GM19395 (cell line): Measurements from ENCODE around the gene R3HDM2.

Experiments
- ATAC-seq: cut with Tn5 transposase; IDR thresholded peaks from one replicate; pipeline ENCODE4 v1.9.1; 2021; ENCODE audit warnings: mild to moderate bottlenecking, moderate library complexity; ENCODE audit not compliant: unreplicated experiment

Gene R3HDM2

GRCh38 chr12:57220770-57221168, 210.1 kb downstream of the R3HDM2 start:
- no peak for ATAC-seq

- ATAC-seq = no peak
Observed at GRCh38 chr12:57219993-57220754, 210.7 kb downstream of the R3HDM2 start.

- ATAC-seq = no peak
Observed at GRCh38 chr12:57219205-57219992, 211.4 kb downstream of the R3HDM2 start.

GRCh38 chr12:57218030-57218853, 212.6 kb downstream of the R3HDM2 start:
- no peak for ATAC-seq

GRCh38 chr12:57216921-57217879, 213.6 kb downstream of the R3HDM2 start:
- no peak for ATAC-seq

- peak; percentile 34 for ATAC-seq
Observed at GRCh38 chr12:57216014-57216911, 214.6 kb downstream of the R3HDM2 start, which contains the start of gene NXPH4. Gene NXPH4, plus strand, starts transcription at chr12:57216794. Its CDS starts 176 bp downstream, at chr12:57216970.

- ATAC-seq = peak; percentile 63
Observed at GRCh38 chr12:57215668-57216013, 215.2 kb downstream of the R3HDM2 start.

- no peak for ATAC-seq
Observed at GRCh38 chr12:57215065-57215464, 215.8 kb downstream of the R3HDM2 start.

GRCh38 chr12:57214398-57214781, 216.5 kb downstream of the R3HDM2 start:
- peak; percentile 38 for ATAC-seq

- no peak for ATAC-seq
Observed at GRCh38 chr12:57213763-57214397, 217.0 kb downstream of the R3HDM2 start.

GRCh38 chr12:57213058-57213715, 217.7 kb downstream of the R3HDM2 start:
- no peak for ATAC-seq

- ATAC-seq = no peak
Observed at GRCh38 chr12:57212701-57213057, 218.2 kb downstream of the R3HDM2 start.

- ATAC-seq = no peak
Observed at GRCh38 chr12:57211791-57212700, 218.8 kb downstream of the R3HDM2 start.

GRCh38 chr12:57210926-57211692, 219.7 kb downstream of the R3HDM2 start:
- ATAC-seq = no peak

GRCh38 chr12:57210461-57210860, 220.4 kb downstream of the R3HDM2 start:
- ATAC-seq = no peak

GRCh38 chr12:57209916-57210315, 220.9 kb downstream of the R3HDM2 start:
- ATAC-seq = no peak
